Epithelial cell of esophagus (primary cell): ENCODE measurements around the gene SLC7A8.
"Not testable (repeated sequence)": the region's sequence is repeated elsewhere in the genome, so short reads cannot be mapped to it uniquely, and the experiment has no call there.

ENCODE experiments used
- DNase-seq: peaks from one replicate; pipeline ENCODE4 v3.0.0; 2010; ENCODE audit warnings: low read depth
- H3K4me3 ChIP-seq: 2 replicates; pipeline ENCODE4 v1.5.1; 2011; ENCODE audit warnings: mild to moderate bottlenecking, low read length, control low read depth
- TF ChIP-seq, protein P1 (sequence below): IDR thresholded peaks from 2 replicates; pipeline ENCODE4 v1.5.1; 2011; ENCODE audit warnings: low read depth, mild to moderate bottlenecking, low read length, control low read depth, inconsistent platforms; ENCODE audit not compliant: insufficient read depth; ENCODE audit errors: missing control alignments

SLC7A8 gene

DNA sequence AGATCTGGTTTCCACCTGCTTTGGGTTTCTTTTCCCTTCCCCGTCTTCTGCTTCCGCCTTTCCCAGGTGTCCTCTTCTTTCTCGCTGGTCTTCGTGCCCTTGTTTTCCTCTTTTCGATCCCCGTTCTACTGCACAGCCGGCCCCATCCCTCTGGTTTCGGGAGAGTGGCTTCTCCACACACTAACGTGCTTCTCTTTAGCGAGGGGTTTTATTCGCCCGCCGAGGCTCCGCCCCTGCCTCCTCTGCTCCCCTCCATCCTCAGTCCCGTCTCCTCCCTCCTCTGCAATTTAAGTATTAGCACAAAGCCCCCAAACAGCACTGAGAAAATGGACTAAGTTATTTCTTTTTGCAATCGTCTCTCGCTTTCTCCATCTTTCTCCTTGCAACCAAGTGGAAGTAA, at the start of gene SLC7A8:
TSS of gene SLC7A8 (minus strand) at position 182 of the 400 bp plus-strand sequence. CDS start 746 bp downstream, outside the sequence.
- H3K4me3 ChIP-seq: peak within 1 kb of the TSS; percentile 57
- no peak for DNase-seq
- TF ChIP-seq, protein P1, sequence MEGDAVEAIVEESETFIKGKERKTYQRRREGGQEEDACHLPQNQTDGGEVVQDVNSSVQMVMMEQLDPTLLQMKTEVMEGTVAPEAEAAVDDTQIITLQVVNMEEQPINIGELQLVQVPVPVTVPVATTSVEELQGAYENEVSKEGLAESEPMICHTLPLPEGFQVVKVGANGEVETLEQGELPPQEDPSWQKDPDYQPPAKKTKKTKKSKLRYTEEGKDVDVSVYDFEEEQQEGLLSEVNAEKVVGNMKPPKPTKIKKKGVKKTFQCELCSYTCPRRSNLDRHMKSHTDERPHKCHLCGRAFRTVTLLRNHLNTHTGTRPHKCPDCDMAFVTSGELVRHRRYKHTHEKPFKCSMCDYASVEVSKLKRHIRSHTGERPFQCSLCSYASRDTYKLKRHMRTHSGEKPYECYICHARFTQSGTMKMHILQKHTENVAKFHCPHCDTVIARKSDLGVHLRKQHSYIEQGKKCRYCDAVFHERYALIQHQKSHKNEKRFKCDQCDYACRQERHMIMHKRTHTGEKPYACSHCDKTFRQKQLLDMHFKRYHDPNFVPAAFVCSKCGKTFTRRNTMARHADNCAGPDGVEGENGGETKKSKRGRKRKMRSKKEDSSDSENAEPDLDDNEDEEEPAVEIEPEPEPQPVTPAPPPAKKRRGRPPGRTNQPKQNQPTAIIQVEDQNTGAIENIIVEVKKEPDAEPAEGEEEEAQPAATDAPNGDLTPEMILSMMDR: no peak

DNA sequence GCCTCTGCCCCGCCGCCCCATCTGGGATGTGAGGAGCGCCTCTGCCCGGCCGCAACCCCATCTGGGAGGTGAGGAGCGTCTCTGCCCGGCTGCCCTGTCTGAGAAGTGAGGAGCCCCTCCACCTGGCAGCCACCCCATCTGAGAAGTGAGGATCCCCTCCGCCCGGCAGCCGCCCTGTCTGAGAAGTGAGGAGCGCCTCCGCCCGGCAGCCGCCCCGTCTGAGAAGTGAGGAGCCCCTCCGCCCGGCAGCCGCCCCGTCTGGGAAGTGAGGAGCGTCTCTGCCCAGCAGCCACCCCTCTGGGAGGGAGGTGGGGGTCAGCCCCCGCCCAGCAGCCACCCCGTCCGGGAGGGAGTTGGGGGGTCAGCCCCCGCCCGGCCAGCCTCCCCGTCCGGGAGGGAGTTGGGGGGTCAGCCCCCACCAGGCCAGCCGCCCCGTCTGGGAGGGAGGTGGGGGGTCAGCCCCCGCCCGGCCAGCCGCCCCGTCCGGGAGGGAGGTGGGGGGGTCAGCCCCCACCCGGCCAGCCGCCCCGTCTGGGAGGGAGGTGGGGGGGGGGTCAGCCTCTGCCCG, 48.9 kb upstream of the SLC7A8 start:
- not testable (repeated sequence) for DNase-seq, H3K4me3 ChIP-seq

DNA sequence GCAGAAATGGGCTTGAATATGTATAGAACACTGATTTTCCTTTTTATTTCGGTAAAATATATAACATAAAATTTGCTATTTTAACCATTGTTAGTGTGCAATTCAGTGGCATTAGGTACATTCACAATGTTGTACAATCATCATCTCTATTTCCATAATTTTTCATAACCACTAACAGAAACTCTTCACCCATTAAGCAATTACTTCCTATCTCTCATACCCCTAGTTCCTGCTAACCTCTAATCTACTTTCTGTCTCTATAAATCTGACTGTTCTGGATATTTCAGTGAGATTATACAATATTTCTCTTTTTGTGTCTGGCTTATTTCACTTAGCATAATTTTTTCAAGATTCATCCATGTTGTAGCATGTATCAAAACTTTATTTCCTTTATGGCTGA, 45.4 kb upstream of the SLC7A8 start:
- TF ChIP-seq, protein P1: no peak

DNA sequence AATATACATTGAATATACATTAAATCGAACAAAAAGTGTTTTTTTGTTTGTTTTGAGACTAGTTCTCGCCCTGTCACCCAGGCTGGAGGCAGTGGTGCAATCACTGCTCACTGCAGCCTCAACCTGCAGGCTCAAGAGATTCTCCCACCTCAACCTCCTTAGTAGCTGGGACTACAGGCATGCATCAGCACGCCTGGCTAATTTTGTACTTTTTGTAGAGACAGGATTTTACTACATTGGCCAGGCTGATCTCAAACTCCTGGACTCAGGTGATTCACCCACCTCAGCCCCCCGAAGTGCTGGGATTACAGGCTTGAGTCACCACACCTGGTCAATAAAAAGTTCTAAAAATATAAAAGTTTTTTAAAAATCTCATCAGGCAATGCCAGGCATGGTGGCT, 44.1 kb upstream of the SLC7A8 start:
- peak; percentile 69 for DNase-seq
- H3K4me3 ChIP-seq: no peak overlapping the region
- TF ChIP-seq, protein P1: no peak

More for the DNA sequence above, 45.4 kb upstream of the SLC7A8 start:
- H3K4me3 ChIP-seq: no peak overlapping the region
- DNase-seq: no peak

DNA sequence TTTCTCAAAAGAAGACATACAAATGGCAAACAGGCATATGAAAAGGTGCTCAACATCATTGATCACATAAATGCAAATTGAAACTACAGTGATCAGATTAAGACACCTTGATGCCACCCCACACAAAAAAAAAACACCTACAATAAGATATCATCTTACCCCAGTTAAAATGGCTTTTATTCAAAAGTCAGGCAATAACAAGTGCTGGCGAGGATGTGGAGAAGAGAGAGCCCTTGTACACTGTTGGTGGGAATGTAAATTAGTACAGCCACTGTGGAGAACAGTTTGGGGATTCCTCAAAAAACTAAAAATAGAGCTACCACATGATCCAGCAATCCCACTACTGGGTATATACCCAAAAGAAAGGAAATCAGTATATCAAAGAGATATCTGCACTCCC, 41.5 kb upstream of the SLC7A8 start:
- H3K4me3 ChIP-seq: not testable (repeated sequence)

DNA sequence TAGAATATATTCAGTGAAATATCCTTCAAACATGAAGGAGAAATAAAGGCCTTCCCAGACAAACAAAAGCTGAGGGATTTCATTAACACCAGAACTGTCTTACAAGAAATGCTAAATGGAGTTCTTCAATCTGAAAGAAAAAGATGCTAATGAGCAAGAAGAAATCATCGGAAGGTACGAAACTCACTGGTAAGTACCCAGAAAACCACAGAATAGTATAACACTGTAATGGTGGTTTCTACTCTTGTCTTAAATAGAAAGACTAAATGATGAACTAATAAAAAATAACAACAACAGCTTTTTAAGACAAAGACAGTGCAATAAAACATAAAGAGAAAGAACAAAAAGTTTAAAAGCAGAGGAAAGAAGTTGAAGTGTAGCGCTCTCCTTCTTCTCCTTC, 35.6 kb upstream of the SLC7A8 start:
- TF ChIP-seq, protein P1: no peak
- H3K4me3 ChIP-seq: no peak overlapping the region
- no peak for DNase-seq

More for the DNA sequence above, 41.5 kb upstream of the SLC7A8 start:
- DNase-seq: not testable (repeated sequence)

DNA sequence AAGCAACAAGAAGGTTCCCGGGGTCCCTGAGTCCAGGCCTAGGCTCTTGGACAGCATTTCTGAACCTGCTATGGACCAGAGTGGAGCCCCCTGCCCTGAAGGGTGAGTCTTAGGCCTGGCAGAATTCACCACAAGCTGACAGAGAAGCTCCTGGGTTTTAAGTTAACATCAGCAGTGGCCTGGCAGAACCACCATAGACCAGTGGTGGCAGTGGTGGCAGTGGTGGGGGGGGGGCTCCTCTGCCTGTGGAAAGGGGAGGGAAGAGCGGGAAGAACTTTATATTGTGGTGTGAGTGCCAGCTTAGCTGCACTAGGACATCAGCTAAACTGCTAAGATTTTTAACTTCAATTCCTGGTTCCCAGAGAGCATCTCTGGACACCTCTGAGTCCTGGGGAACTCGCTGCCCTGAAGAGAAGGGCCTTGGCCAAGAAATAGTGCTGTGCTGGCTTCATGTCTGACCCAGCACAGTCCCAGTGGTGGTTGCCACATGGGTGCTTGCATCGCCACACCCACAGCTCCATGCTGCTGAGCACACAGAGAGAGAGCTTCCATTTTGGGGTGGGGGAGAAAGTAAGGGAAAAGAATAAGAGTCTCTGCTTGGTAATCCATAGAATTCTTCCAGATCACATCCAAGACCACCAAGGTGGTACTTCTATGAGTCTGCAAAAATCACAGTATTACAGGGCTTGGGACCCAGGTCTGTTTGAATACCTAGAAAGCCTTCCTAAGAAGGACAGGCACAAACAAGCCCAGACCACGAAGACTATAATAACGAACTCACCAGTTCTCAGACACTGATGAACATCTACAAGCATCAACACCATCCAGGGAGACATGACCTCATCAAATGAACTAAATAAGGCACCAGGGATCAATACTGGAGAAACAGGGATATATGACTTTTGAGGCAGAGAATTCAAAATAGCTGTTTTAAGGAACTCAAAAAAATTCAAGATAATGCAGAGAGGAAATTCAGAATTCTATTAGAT, 33.9 kb upstream of the SLC7A8 start:
- DNase-seq: peak; percentile 73
- TF ChIP-seq, protein P1: no peak
- H3K4me3 ChIP-seq: no peak overlapping the region
